ENCODE results near the gene CTNND2. TPM values are rescaled to one million over a fixed set of nuclear protein-coding genes. Genes with fewer than 3 reads are reported as not detected.

CTNND2 gene
- total RNA-seq, 1 experiment from 2014 or later, result 7.0 TPM

DNA sequence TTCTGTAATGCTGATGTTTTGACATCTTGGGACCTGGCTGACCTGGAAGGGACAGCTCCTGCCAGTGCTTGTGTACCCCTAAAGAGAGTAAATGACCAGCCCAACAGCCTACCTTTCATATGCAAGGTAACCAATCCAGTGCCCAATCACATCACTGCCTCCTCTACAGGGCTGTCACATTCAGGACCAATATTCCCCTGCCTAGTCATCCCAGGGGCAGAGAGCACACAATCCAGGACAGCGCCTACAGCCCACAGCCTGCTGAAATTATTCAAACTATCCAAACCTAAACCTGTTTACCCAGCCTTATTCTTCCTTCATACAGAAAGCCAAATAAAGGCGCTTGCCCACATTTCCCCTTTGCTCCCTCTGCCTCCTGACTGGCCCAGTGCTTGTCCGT lies 284.1 kb downstream of the CTNND2 start:
- peaks cover 4 to 7% of the 10 kb centered on the region in 2 experiments for H3K9me3 Mint-ChIP-seq
- no peak overlapping the region for H3K14ac ChIP-seq (ENCODE audit: insufficient read depth, low read length)
- no peak overlapping the region for H4K8ac ChIP-seq (replicated peaks; ENCODE audit: insufficient read length, low read depth, low read length)
- no peak overlapping the region for H3K4me3 Mint-ChIP-seq
- peaks cover 6 to 7% of the 10 kb centered on the region in 2 experiments for H3K4me1 Mint-ChIP-seq
- no peaks in the 10 kb centered on the region for H4K20me1 ChIP-seq (ENCODE audit: control insufficient read depth, insufficient read depth, insufficient read length)
- 0 out of 7 replicates have a peak overlapping the region, but pooled peaks of 1 of the 3 experiments have one; percentile 51 for H3K27ac Mint-ChIP-seq
- TF ChIP-seq, protein P1, sequence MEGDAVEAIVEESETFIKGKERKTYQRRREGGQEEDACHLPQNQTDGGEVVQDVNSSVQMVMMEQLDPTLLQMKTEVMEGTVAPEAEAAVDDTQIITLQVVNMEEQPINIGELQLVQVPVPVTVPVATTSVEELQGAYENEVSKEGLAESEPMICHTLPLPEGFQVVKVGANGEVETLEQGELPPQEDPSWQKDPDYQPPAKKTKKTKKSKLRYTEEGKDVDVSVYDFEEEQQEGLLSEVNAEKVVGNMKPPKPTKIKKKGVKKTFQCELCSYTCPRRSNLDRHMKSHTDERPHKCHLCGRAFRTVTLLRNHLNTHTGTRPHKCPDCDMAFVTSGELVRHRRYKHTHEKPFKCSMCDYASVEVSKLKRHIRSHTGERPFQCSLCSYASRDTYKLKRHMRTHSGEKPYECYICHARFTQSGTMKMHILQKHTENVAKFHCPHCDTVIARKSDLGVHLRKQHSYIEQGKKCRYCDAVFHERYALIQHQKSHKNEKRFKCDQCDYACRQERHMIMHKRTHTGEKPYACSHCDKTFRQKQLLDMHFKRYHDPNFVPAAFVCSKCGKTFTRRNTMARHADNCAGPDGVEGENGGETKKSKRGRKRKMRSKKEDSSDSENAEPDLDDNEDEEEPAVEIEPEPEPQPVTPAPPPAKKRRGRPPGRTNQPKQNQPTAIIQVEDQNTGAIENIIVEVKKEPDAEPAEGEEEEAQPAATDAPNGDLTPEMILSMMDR (conservative IDR thresholded peaks at IDR 0.05), result no peak
- peak; percentile 28 for DNase-seq
- no peak overlapping the region for H4K5ac ChIP-seq (ENCODE audit: insufficient read length, low read depth, low read length)
- H3K23me2 ChIP-seq (ENCODE audit: insufficient read length, low read depth, low read length, poor library complexity, severe bottlenecking), result no peaks in the 10 kb centered on the region
- no peak overlapping the region for H3K4ac ChIP-seq (ENCODE audit: low read depth, low read length)
- no peak overlapping the region for H3T11ph ChIP-seq (ENCODE audit: low read length)
- no peak overlapping the region for H3K18ac ChIP-seq (ENCODE audit: insufficient read length, low read depth, low read length)
- no peak overlapping the region for H3K9ac ChIP-seq (ENCODE audit: extremely low read depth, insufficient read length, low read length)
- no peaks in the 10 kb centered on the region for H3K79me1 ChIP-seq (ENCODE audit: insufficient read depth, low read depth, low read length, poor library complexity, severe bottlenecking)
- H2BK12ac ChIP-seq (ENCODE audit: insufficient read length, low read depth, low read length), result no peak overlapping the region
- no peak overlapping the region for H4K91ac ChIP-seq (ENCODE audit: insufficient read length, low read depth, low read length)
- H2AFZ ChIP-seq (ENCODE audit: low read length), result no peak overlapping the region
- H2AK5ac ChIP-seq (ENCODE audit: insufficient read length, low read length), result no peak overlapping the region
- peaks cover 0 to 5% (median 0%) of the 10 kb centered on the region in 3 experiments; a peak in 2 of 7 replicates for H3K36me3 Mint-ChIP-seq (ENCODE audit: insufficient read depth in 1 of 3, low read depth in 3 of 3)
- H3K27me3 ChIP-seq (ENCODE audit: insufficient read depth, low read length), result no peaks in the 10 kb centered on the region
- no peak overlapping the region for H3K27ac ChIP-seq (ENCODE audit: insufficient read length, low read depth, low read length)
- H2BK15ac ChIP-seq (ENCODE audit: low read depth, low read length), result no peak overlapping the region
- H2BK120ac ChIP-seq (ENCODE audit: low read depth, low read length, poor library complexity, severe bottlenecking), result no peak overlapping the region
- peaks cover 3% of the 10 kb centered on the region; the same call in 1 of the 2 replicates for H3K4me1 ChIP-seq (ENCODE audit: insufficient read depth, low read length)
- no CpG with 5 or more reads among the region's 3 CpGs for WGBS (ENCODE audit: extremely low coverage, insufficient read length, low lambda C conversion rate)
- no peaks in the 10 kb centered on the region for H3K79me2 ChIP-seq (ENCODE audit: insufficient read depth, low read length)
- no peak overlapping the region for H2BK20ac ChIP-seq (ENCODE audit: low read depth, low read length, poor library complexity, severe bottlenecking)
- no peak overlapping the region for H3K4me2 ChIP-seq (ENCODE audit: insufficient read depth, insufficient read length, low read length)
- no peak overlapping the region for H2BK5ac ChIP-seq (ENCODE audit: insufficient read length, low read length)
- no peaks in the 10 kb centered on the region for H3K9me3 ChIP-seq (ENCODE audit: control insufficient read depth, low read depth, low read length)
- no peaks in the 10 kb centered on the region for H3K27me3 Mint-ChIP-seq (ENCODE audit: low read depth)
- H3K23ac ChIP-seq (ENCODE audit: insufficient read length, low read depth, low read length), result no peak overlapping the region
- H3K56ac ChIP-seq (ENCODE audit: insufficient read length, low read depth, low read length), result no peak overlapping the region
